LNCaP clone FGC (cell line): ENCODE data around the gene MCF2L2.

Source experiments
- DNase-seq: peaks from one replicate; pipeline ENCODE4 v3.0.0-alpha.2; 2011; ENCODE audit warnings: low read depth
- H3K4me3 ChIP-seq: 2 replicates; pipeline ENCODE4 v1.5.1; 2011; ENCODE audit warnings: mild to moderate bottlenecking, low read depth, low read length, control low read depth
- CTCF ChIP-seq: IDR thresholded peaks from 2 replicates; pipeline ENCODE4 v1.5.1; 2012; ENCODE audit warnings: mild to moderate bottlenecking; ENCODE audit not compliant: control insufficient read depth, insufficient read depth; ENCODE audit errors: extremely low read depth

The MCF2L2 gene

GRCh38 chr3:183410759-183411158 is 17.7 kb downstream of the MCF2L2 start:
- TF ChIP-seq CTCF: no peak
- no peak overlapping the region for H3K4me3 ChIP-seq
- DNase-seq: no peak

- TF ChIP-seq CTCF: no peak
- no peak for DNase-seq
- H3K4me3 ChIP-seq: no peak overlapping the region
These were observed 18.1 kb downstream of the MCF2L2 start for GRCh38 chr3:183410280-183410679.

- peak overlapping the region; percentile 7; the same call in 1 of the 2 replicates for H3K4me3 ChIP-seq
- peak; percentile 72 for DNase-seq
- TF ChIP-seq CTCF: no peak
These were observed 19.2 kb downstream of the MCF2L2 start for GRCh38 chr3:183409219-183409618.

GRCh38 chr3:183401678-183402077 is 26.7 kb downstream of the MCF2L2 start:
- H3K4me3 ChIP-seq: no peak overlapping the region
- TF ChIP-seq CTCF: no peak
- DNase-seq: no peak

GRCh38 chr3:183400352-183400751 is 28.1 kb downstream of the MCF2L2 start:
- H3K4me3 ChIP-seq: no peak overlapping the region
- DNase-seq: no peak
- TF ChIP-seq CTCF: no peak

GRCh38 chr3:183396662-183397391 is 31.6 kb downstream of the MCF2L2 start:
- no peak for TF ChIP-seq CTCF
- no peak overlapping the region for H3K4me3 ChIP-seq
- no peak for DNase-seq

GRCh38 chr3:183394150-183394549 is 34.3 kb downstream of the MCF2L2 start:
- no peak for TF ChIP-seq CTCF
- DNase-seq: no peak
- no peak overlapping the region for H3K4me3 ChIP-seq
